Adipose tissue (tissue), 3 donors: ENCODE results near the gene CIAPIN1. TPM values are rescaled to one million over a fixed set of nuclear protein-coding genes. Genes with fewer than 3 reads are reported as not detected.

Experiments used
- polyA plus RNA-seq, 3 donors: library from polyadenylated mRNA; stranded (reverse); fragments of 200-250 nt; gene quantifications; one replicate each; pipeline ENCODE4 v1.2.3, GENCODE V29; 2013
- donor health status: healthy with polysubstance abuse.
- donor health status: Bipolar disorder and iron deficiency.
- donor health status: healthy.

CIAPIN1 gene
- polyA plus RNA-seq, 3 donors: 16.2 to 31.6 (median 24.9) TPM

Other genes with a start within 250 kb of the CIAPIN1 start
- 10 to 100 TPM; 17.4 to 57.9 (median 35.5) TPM for gene ARL2BP, start 202.1 kb downstream of the CIAPIN1 start, polyA plus RNA-seq
- gene PLLP, start 162.7 kb downstream of the CIAPIN1 start, polyA plus RNA-seq: 10 to 100 TPM in 2 of 3 donors, 1 to 10 TPM in 1; 7.6 to 28.0 (median 12.2) TPM
- under 1 TPM in 2 of 3 donors, not detected in 1; 0.02 to 0.03 TPM for gene CCL22, start 88.6 kb downstream of the CIAPIN1 start, polyA plus RNA-seq
- gene CX3CL1, start 74.9 kb downstream of the CIAPIN1 start, polyA plus RNA-seq: 10 to 100 TPM in 2 of 3 donors, 1 to 10 TPM in 1; 8.9 to 30.1 (median 24.7) TPM
- not detected for gene CCL17, start 42.6 kb downstream of the CIAPIN1 start, polyA plus RNA-seq
- 10 to 100 TPM; 37.2 to 49.7 (median 42.5) TPM for gene COQ9, start 94 bp upstream of the CIAPIN1 start, polyA plus RNA-seq
- gene POLR2C, start 15.3 kb upstream of the CIAPIN1 start, polyA plus RNA-seq: 10 to 100 TPM; 39.3 to 52.1 (median 39.4) TPM
- gene DOK4, start 39.1 kb upstream of the CIAPIN1 start, polyA plus RNA-seq: 10 to 100 TPM in 2 of 3 donors, 1 to 10 TPM in 1; 7.6 to 19.5 (median 11.1) TPM
- 10 to 100 TPM in 1 of 3 donors, 1 to 10 TPM in 2; 1.9 to 11.5 (median 2.2) TPM for gene CCDC102A, start 89.2 kb upstream of the CIAPIN1 start, polyA plus RNA-seq
- under 1 TPM in 2 of 3 donors, not detected in 1; 0.09 to 0.26 TPM for gene ADGRG5, start 95.3 kb upstream of the CIAPIN1 start, polyA plus RNA-seq
- 10 to 100 TPM; 35.8 to 51.4 (median 38.6) TPM for gene ADGRG1, start 181.2 kb upstream of the CIAPIN1 start, polyA plus RNA-seq
- gene ADGRG3, start 220.9 kb upstream of the CIAPIN1 start, polyA plus RNA-seq: 10 to 100 TPM in 1 of 3 donors, 1 to 10 TPM in 1, under 1 TPM in 1; 0.32 to 15.7 (median 8.4) TPM
- gene DRC7, start 247.4 kb upstream of the CIAPIN1 start, polyA plus RNA-seq: under 1 TPM in 2 of 3 donors, not detected in 1; 0.18 to 0.24 TPM